Measurements from ENCODE around the gene LMBRD1. TPM values are rescaled to one million over a fixed set of nuclear protein-coding genes. Genes with fewer than 3 reads are reported as not detected.

Gene LMBRD1
- total and polyA plus RNA-seq, 12 donors = 35.6 to 63.8 (median 46.5) TPM

DNA sequence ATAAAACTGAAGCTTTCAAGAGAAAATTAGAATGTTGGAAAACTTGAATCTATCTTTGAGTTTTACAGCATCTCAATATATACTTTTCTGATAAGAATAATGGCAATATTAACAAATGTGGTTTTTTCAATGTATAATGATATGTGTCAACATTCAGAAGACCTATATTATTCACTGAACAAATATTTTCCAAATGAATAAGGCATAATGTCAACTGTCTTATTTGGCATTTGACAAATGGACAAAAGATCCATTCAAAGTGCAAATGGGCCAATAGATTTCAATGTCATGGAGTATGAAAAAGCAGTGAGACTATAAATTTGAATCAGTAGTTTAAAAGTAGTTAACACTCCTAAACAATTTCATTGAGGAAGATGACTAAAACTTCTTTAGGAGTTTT is 20.9 kb downstream of the LMBRD1 start:
- Histone ChIP-seq H3K4me3 (no peak overlapping the region), H3K27ac (no peak overlapping the region), H3K4me1 (peaks cover 0 to 9% (median 2%) of the 10 kb centered on the region in 9 donors), H3K36me3 (peaks cover 0 to 42% (median 0%) of the 10 kb centered on the region in 9 donors), H3K9me3 (no peaks in the 10 kb centered on the region), H3K27me3 (no peaks in the 10 kb centered on the region)
- ATAC-seq (no peak), DNase-seq (no peak)
- intact Hi-C loops (cut with DNase I) = no loop called here
- TF ChIP-seq, protein P1, sequence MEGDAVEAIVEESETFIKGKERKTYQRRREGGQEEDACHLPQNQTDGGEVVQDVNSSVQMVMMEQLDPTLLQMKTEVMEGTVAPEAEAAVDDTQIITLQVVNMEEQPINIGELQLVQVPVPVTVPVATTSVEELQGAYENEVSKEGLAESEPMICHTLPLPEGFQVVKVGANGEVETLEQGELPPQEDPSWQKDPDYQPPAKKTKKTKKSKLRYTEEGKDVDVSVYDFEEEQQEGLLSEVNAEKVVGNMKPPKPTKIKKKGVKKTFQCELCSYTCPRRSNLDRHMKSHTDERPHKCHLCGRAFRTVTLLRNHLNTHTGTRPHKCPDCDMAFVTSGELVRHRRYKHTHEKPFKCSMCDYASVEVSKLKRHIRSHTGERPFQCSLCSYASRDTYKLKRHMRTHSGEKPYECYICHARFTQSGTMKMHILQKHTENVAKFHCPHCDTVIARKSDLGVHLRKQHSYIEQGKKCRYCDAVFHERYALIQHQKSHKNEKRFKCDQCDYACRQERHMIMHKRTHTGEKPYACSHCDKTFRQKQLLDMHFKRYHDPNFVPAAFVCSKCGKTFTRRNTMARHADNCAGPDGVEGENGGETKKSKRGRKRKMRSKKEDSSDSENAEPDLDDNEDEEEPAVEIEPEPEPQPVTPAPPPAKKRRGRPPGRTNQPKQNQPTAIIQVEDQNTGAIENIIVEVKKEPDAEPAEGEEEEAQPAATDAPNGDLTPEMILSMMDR (IDR thresholded peaks at IDR 0.05) = no peak

DNA sequence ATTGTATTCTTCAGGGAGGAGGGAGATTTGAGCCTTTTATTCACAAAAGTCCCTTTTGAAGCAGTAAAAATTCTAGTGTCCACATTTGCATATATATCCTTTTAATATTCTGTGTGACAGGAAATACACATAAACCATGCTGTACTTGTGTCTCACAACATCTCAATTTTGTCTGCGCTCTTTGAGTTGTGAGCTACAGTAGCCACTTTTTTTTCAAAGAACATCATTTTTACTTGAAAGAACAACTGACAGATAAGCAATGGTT is 21.3 kb downstream of the LMBRD1 start:
- WGBS, 2 donors = 97 to 98% methylated on average over 1 of the region's 1 CpG
- TF ChIP-seq, protein P1 (IDR thresholded peaks at IDR 0.05) = no peak
- DNase-seq (no peak), ATAC-seq (no peak)
- Histone ChIP-seq H3K27me3 (no peaks in the 10 kb centered on the region), H3K9me3 (no peaks in the 10 kb centered on the region), H3K27ac (no peak overlapping the region), H3K36me3 (peaks cover 0 to 41% (median 0%) of the 10 kb centered on the region in 9 donors), H3K4me3 (no peak overlapping the region), H3K4me1 (peaks cover 0 to 7% (median 0%) of the 10 kb centered on the region in 9 donors)
- intact Hi-C loops (cut with DNase I) = no loop called here

DNA sequence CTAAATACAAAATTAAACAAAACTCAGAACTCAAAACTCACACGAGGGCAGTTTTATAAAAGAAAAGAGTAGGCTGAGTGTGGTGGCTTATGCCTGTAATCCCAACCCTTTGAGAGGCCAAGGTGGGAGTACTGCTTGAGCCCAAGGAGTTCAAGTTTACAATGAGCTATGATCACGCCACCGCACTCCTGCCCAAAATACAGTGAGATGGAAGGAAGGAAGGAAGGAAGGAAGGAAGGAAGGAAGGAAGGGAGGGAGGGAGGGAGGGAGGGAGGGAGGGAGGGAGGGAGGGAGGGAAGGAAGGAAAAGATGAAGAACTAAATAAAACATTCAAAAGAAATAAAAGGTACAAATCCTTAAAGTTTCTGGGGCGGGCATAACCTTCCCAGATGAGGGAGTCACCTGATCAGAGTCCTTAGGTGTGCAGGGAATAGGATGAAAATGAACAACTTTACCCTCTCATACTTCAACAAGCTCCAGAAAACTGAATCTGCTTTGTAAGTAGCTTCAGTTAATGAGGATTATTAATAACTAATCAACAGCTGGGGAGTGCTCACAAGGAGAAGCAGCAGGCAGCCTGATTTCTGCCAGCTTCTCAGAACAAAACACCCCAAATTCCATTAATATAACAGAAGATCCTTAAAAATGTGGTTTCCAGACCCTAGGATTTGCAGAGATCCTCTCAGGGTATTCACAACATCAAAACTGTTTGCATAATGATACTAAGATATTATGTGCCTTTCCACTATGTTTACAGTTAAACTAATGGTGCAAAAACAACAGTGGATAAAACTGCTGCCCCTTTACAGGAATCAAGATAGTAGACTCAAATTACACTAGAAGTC is 21.8 kb downstream of the LMBRD1 start:
- ATAC-seq (no peak), DNase-seq (no peak)
- TF ChIP-seq, protein P1 (IDR thresholded peaks at IDR 0.05) = no peak
- H3K27ac ChIP-seq = no peak overlapping the region
- H3K9me3 ChIP-seq = no peaks in the 10 kb centered on the region
- intact Hi-C loops (cut with DNase I) = no loop called here
- H3K4me3 ChIP-seq = no peak overlapping the region
- H3K27me3 ChIP-seq = no peaks in the 10 kb centered on the region
- peaks cover 0 to 7% (median 0%) of the 10 kb centered on the region in 9 donors for H3K4me1 ChIP-seq
- peaks cover 0 to 35% (median 0%) of the 10 kb centered on the region in 9 donors for H3K36me3 ChIP-seq
- WGBS, 2 donors = 87 to 91% methylated on average over 4 of the region's 4 CpGs

DNA sequence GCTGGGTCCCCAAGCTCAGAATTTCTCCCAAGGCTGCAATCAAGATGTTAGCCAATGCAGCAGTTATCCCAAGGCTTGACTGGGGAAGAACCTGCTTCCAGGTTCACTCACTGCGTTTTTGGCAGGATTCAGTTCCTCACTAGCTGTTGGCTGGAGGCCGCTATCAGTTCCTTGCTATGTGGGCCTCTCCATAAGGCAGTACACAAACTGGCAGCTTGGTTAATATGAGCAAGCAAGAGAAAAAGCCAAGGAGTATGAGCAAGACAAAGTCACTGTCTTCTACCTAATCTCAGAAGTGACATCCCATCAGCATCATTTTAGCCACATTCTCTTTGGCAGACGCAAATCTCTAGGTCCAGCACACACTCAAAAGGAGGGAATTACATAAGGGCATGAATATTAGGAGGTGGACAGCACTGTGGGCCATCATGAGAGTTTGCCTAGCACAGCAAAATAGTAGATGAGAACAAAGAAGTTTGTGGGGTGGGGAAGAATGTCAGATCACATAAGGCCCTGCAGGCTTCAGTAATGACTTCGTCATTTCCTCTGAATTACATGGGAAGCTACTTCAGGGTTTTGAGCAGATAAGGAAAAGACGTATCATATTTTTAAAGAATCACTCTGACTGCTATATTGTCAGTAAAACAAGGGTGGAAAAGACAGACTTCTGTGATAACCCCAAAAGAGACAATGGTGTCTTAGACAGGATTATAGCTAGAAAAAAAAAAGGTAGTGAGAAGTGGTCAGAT is 25.5 kb downstream of the LMBRD1 start:
- DNase-seq (no peak), ATAC-seq (no peak)
- H3K27me3 ChIP-seq = no peaks in the 10 kb centered on the region
- H3K4me1 ChIP-seq = peaks cover 0 to 7% (median 0%) of the 10 kb centered on the region in 9 donors
- H3K27ac ChIP-seq = no peak overlapping the region
- WGBS, 2 donors = 73 to 91% methylated on average over 5 of the region's 5 CpGs
- no peak overlapping the region for H3K4me3 ChIP-seq
- H3K36me3 ChIP-seq = peaks cover 0 to 4% (median 0%) of the 10 kb centered on the region in 9 donors
- peaks cover 0 to 10% (median 0%) of the 10 kb centered on the region in 11 donors for H3K9me3 ChIP-seq
- intact Hi-C loops (cut with DNase I) = no loop called here
- TF ChIP-seq, protein P1 (IDR thresholded peaks at IDR 0.05) = no peak

All from heart right ventricle (tissue), 16 donors.